ENCODE data around the gene ACOXL. TPM values are rescaled to one million over a fixed set of nuclear protein-coding genes. Genes with fewer than 3 reads are reported as not detected.

ACOXL gene
- total and polyA plus RNA-seq, 3 donors from 2014 or later: 4.9 to 7.9 (median 5.3) TPM

GRCh38 chr2:111034606-111035005 is 302.2 kb downstream of the ACOXL start:
- intact Hi-C loops (cut with DNase I; ENCODE audit: low total_unique reads): no loop called here
- WGBS, 2 donors: 50 to 73% methylated on average over 6 of the region's 6 CpGs
- no peaks in the 10 kb centered on the region for H3K9me3 ChIP-seq
- no peak for DNase-seq
- no peaks in the 10 kb centered on the region for H3K27me3 ChIP-seq
- no peak overlapping the region for H3K27ac ChIP-seq
- TF ChIP-seq POLR2A (IDR thresholded peaks at IDR 0.05) (no peak), CTCF (IDR thresholded peaks at IDR 0.05) (no peak)
- no peaks in the 10 kb centered on the region for H3K36me3 ChIP-seq (ENCODE audit: low read depth, missing control alignments)
- H3K4me1 ChIP-seq: no peaks in the 10 kb centered on the region
- H3K4me3 ChIP-seq: no peak overlapping the region

GRCh38 chr2:111035830-111036441 is 303.6 kb downstream of the ACOXL start:
- Histone ChIP-seq H3K4me3 (no peak overlapping the region), H3K36me3 (ENCODE audit: low read depth, missing control alignments) (no peaks in the 10 kb centered on the region), H3K27ac (no peak overlapping the region), H3K9me3 (no peaks in the 10 kb centered on the region), H3K27me3 (no peaks in the 10 kb centered on the region), H3K4me1 (no peaks in the 10 kb centered on the region)
- 87 to 92% methylated on average over 5 of the region's 5 CpGs for WGBS, 2 donors
- no peak for DNase-seq
- TF ChIP-seq CTCF (IDR thresholded peaks at IDR 0.05): no peak
- TF ChIP-seq POLR2A (IDR thresholded peaks at IDR 0.05): no peak
- intact Hi-C loops (cut with DNase I; ENCODE audit: low total_unique reads): no loop called here

GRCh38 chr2:111037128-111037527 is 304.8 kb downstream of the ACOXL start:
- no peak for DNase-seq
- H3K9me3 ChIP-seq: no peaks in the 10 kb centered on the region
- H3K4me3 ChIP-seq: no peak overlapping the region
- no peaks in the 10 kb centered on the region for H3K4me1 ChIP-seq
- H3K36me3 ChIP-seq (ENCODE audit: low read depth, missing control alignments): no peaks in the 10 kb centered on the region
- WGBS, 2 donors: 74 to 95% methylated on average over 3 of the region's 3 CpGs
- intact Hi-C loops (cut with DNase I; ENCODE audit: low total_unique reads): no loop called here
- H3K27me3 ChIP-seq: no peaks in the 10 kb centered on the region
- TF ChIP-seq CTCF (IDR thresholded peaks at IDR 0.05) (no peak), POLR2A (IDR thresholded peaks at IDR 0.05) (no peak)
- no peak overlapping the region for H3K27ac ChIP-seq

GRCh38 chr2:111039628-111040383 is 307.4 kb downstream of the ACOXL start:
- Histone ChIP-seq H3K4me1 (no peaks in the 10 kb centered on the region), H3K27me3 (no peaks in the 10 kb centered on the region), H3K27ac (no peak overlapping the region), H3K36me3 (ENCODE audit: low read depth, missing control alignments) (no peaks in the 10 kb centered on the region), H3K4me3 (no peak overlapping the region), H3K9me3 (no peaks in the 10 kb centered on the region)
- 59% methylated on average over 5 of the region's 5 CpGs for WGBS, 2 donors
- TF ChIP-seq POLR2A (IDR thresholded peaks at IDR 0.05) (no peak), CTCF (IDR thresholded peaks at IDR 0.05) (no peak)
- intact Hi-C loops (cut with DNase I; ENCODE audit: low total_unique reads): no loop called here
- no peak for DNase-seq

Measured in testis (tissue), 3 donors.